Natural killer cell treated with Interleukin-12 subunit alpha and Interleukin-12 subunit beta and Interleukin-15 and Interleukin-18, amount 100 ng/mL, for 72 hours (primary cell): ENCODE data around the gene MAX. TPM values are rescaled to one million over a fixed set of nuclear protein-coding genes. Genes with fewer than 3 reads are reported as not detected.
"Not testable (repeated sequence)": the region's sequence is repeated elsewhere in the genome, so short reads cannot be mapped to it uniquely, and the experiment has no call there.

Experiments used
- ATAC-seq, 2 donors: fragments of 150-1000 bp; cut with Tn5 transposase in 1 of 2; sonication (Bioruptor Pico), chemical (Tn5 transposase) in 1 of 2; 2 replicates each; pipeline ENCODE4 v1.10.0; 2021
- DNase-seq: peaks from one replicate; pipeline ENCODE4 v3.0.0; 2022; ENCODE audit warnings: low spot score
- H3K27ac Mint-ChIP-seq, 2 donors: 1 replicate in 1 of 2; 2 replicates in 1 of 2; pipeline ENCODE4 v1.8.0; 2022; ENCODE audit warnings: mixed read lengths in 2 of 2, mild to moderate bottlenecking in 1 of 2, moderate library complexity in 1 of 2
- H3K27me3 Mint-ChIP-seq, 2 donors: 1 replicate in 1 of 2; 2 replicates in 1 of 2; pipeline ENCODE4 v1.8.0; 2022; ENCODE audit warnings: mixed read lengths in 2 of 2
- H3K36me3 Mint-ChIP-seq: one replicate; pipeline ENCODE4 v1.8.0; 2022; ENCODE audit warnings: mixed read lengths
- H3K4me1 Mint-ChIP-seq, 2 donors: 1 replicate in 1 of 2; 2 replicates in 1 of 2; pipeline ENCODE4 v1.8.0; 2022; ENCODE audit warnings: low read depth in 2 of 2, mixed read lengths in 2 of 2, mild to moderate bottlenecking in 1 of 2
- H3K4me3 Mint-ChIP-seq: one replicate; pipeline ENCODE4 v1.8.0; 2022; ENCODE audit warnings: mixed read lengths
- H3K9me3 Mint-ChIP-seq: 2 replicates; pipeline ENCODE4 v1.8.0; 2022; ENCODE audit warnings: mixed read lengths
- total RNA-seq, 2 donors: library from RNA; stranded (reverse); gene quantifications; one replicate each; pipeline ENCODE4 v1.2.3, GENCODE V29; 2022

The MAX gene
- total RNA-seq, 2 donors from 2014 or later, result 167 to 171 TPM

DNA sequence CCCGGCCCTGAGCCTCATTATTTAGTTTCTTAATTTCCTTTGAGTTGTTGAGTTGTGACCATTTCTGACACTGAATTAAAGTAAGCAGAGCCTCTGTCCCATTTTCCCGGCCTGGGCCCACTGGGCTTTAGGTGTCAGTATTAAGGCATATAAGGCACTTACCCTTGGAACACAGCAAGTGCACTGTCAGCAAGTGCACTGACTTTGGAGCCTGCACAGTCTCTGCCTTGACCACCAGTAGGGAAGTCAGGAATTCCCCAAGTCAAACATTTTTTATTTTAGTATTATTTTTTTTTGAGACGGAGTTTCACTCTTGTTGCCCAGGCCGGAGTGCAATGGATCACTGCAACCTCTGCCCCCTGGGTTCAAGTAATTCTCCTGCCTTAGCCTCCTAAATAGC lies 56.6 kb downstream of the MAX start:
- no peak for DNase-seq
- Mint-ChIP-seq H3K4me3 (no peak overlapping the region), H3K9me3 (no peaks in the 10 kb centered on the region), H3K27me3 (no peaks in the 10 kb centered on the region), H3K4me1 (peaks cover 27 to 32% of the 10 kb centered on the region in 2 donors), H3K36me3 (peaks cover 5% of the 10 kb centered on the region), H3K27ac (peak overlapping the region in 1 of 2 donors; percentile 71)
- no peak for ATAC-seq

DNA sequence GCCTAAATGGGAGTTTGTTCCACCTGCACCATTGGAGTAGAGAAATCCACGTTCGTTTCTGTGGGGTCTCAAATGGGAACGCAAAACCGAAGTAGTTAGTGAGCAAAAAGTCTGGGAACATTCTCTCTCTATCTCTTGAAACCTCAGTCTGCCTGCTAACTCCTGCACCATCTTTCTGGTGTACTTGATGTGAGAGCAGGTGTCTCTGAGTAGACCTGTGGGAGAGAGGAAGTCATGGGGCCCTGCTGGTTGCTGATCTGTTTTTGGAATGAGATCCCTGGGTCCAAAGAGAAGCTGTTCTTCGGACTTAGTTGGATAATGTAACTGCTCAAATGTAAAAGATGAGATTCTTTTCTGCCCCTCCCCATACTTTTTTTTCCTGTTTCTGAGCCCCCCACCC lies 57.3 kb downstream of the MAX start:
- Mint-ChIP-seq H3K4me3 (peak overlapping the region; percentile 70), H3K27ac (peak overlapping the region; percentile 78 to 90), H3K4me1 (peaks cover 27 to 32% of the 10 kb centered on the region in 2 donors), H3K27me3 (no peaks in the 10 kb centered on the region), H3K9me3 (no peaks in the 10 kb centered on the region), H3K36me3 (peaks cover 5% of the 10 kb centered on the region)
- no peak for DNase-seq
- ATAC-seq, result no peak

DNA sequence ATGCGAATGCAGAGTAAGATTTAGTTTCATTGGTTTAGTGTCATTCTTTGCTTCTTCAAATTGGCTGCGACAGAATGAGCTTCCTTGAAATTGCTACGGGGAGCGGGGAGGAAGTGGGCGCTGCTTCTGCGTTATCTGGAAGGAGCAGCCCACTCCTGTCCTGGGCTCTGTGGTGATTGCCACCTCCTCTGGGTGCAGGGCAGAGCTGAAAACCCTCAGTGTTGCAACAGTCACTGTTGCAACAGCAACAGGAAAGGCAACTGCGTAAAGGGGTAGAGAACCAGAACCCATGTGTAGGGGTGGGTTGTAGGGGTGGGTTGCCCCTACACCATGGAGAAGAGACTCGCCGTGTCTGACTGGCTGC lies 57.7 kb downstream of the MAX start:
- peak overlapping the region; percentile 70 for H3K4me3 Mint-ChIP-seq
- H3K4me1 Mint-ChIP-seq, result peaks cover 27 to 32% of the 10 kb centered on the region in 2 donors
- no peaks in the 10 kb centered on the region for H3K27me3 Mint-ChIP-seq
- peak overlapping the region; percentile 78 to 90 for H3K27ac Mint-ChIP-seq
- peaks cover 5% of the 10 kb centered on the region for H3K36me3 Mint-ChIP-seq
- no peaks in the 10 kb centered on the region for H3K9me3 Mint-ChIP-seq
- DNase-seq, result peak; percentile 79
- peak; percentile 90 to 96 for ATAC-seq

DNA sequence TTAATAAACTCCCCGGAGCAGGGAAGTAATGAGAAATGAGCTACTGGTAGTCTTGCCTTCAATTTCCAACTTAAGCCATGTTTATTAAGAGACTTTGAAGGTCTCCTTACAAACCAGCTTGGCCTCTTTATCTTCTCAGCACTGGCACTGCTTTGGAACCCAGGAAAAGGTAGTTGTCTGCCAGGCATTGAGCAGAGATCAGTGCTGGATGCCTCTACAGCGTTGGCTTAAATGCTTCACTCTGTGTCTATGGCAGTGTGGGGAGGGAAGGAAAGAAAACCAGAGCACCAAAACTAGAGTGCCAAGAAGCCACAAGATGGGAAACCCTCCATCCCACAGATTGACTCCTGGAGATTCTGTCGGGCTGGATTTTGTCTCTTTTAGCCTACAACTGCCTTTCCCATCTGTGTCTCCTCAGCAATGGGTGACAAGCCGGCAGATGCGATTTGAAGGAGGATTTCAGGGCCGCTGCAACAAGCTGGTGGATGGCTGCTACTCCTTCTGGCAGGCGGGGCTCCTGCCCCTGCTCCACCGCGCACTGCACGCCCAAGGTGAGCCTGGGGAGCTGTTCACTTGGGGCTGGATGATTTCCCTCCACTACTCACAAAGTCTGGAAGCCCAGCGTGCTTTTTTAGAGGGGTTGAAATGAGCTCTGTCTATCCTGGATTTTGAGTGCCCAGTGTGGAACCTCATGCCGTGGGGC lies 58.3 kb downstream of the MAX start:
- Mint-ChIP-seq H3K4me3 (peak overlapping the region; percentile 70), H3K9me3 (no peaks in the 10 kb centered on the region), H3K4me1 (peaks cover 27 to 32% of the 10 kb centered on the region in 2 donors), H3K27ac (peak overlapping the region; percentile 78 to 90), H3K27me3 (no peaks in the 10 kb centered on the region), H3K36me3 (peaks cover 5% of the 10 kb centered on the region)
- DNase-seq, result no peak
- no peak for ATAC-seq

DNA sequence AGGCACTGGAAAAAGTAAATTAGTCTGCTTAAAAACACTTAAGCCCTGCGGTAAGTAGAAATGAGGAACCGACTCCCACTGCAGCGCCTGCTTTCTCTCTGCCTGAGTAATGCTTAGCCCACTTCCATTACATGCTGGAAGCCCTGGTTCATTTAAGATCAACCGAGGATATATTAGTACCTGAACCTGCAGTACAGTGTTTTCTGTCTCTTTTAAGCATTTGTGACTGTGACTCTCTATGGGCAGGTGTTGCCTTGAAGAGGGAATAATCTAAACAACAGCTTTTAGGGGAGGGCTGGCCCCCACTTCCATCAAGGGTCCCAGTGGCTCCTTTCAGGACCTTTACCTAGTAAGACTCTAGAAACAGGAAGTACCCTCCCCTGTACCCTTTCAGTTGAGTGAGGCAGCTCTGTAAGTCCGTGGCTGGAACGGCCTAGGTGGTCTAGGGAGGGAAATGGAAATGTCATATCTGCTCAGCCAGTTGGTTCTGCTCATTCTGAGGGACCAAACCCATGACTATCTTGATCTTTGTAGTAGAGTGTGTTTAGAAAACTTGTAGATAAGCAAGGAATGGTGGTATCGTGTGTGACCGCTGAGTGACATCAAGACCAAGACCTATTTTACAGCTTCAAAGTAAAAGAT lies 59.5 kb downstream of the MAX start:
- DNase-seq (no peak), ATAC-seq (peak in 1 of 2 donors; percentile 45)
- Mint-ChIP-seq H3K27me3 (no peaks in the 10 kb centered on the region), H3K9me3 (no peaks in the 10 kb centered on the region), H3K36me3 (peaks cover 5% of the 10 kb centered on the region), H3K27ac (peak overlapping the region; percentile 59 to 78), H3K4me3 (peak overlapping the region; percentile 20), H3K4me1 (peaks cover 26 to 32% of the 10 kb centered on the region in 2 donors)

DNA sequence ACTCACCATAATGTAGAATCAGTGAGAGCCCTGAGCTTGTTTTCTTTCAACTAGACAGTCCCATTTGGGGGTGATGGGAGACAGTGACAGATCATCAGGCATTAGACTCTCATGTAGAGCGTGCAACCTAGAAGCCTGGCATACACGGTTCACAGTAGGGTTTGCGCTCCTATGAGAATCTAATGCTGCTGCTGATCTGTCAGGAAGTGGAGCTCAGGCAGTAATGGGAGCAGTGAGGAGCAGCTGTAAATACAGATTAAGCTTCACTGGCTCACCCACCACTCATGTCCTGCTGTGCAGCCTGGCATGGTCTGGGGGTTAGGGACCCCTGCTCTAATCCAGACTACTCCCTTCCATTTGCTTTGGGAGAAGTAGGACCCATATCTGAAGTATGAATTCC lies 60.0 kb downstream of the MAX start:
- DNase-seq (no peak), ATAC-seq (no peak)
- peaks cover 20 to 26% of the 10 kb centered on the region in 2 donors for H3K4me1 Mint-ChIP-seq
- no peaks in the 10 kb centered on the region for H3K27me3 Mint-ChIP-seq
- H3K27ac Mint-ChIP-seq, result peak overlapping the region in 1 of 2 donors; percentile 78
- no peaks in the 10 kb centered on the region for H3K9me3 Mint-ChIP-seq
- peaks cover under 1% of the 10 kb centered on the region for H3K36me3 Mint-ChIP-seq
- no peak overlapping the region for H3K4me3 Mint-ChIP-seq

DNA sequence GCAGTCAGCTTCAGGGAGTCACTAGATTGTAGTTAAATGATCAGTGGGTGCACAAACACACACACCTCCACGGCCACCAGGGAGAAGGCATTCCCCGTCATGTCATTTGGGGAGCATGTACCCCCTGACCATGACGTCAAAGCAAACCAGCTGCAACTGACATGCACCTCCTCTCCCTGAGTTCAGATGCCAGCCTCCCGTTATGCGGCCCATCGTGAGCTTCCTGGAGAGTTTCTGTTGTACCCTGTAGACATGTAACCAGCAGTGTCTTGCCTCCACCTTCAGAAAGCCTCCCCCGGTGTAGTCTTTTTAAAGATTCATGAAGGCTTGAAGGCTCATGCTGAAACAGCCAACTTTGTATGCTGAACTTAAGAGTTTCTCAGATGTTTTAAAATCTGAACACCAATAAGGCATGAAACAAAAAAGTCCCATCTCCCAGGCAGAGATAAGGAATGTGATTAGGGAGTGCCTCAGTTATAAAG lies 60.8 kb downstream of the MAX start:
- H3K27ac Mint-ChIP-seq, result peak overlapping the region; percentile 7 to 45
- DNase-seq (no peak), ATAC-seq (no peak)
- no peaks in the 10 kb centered on the region for H3K9me3 Mint-ChIP-seq
- peaks cover 14 to 22% of the 10 kb centered on the region in 2 donors for H3K4me1 Mint-ChIP-seq
- no peaks in the 10 kb centered on the region for H3K36me3 Mint-ChIP-seq
- H3K4me3 Mint-ChIP-seq, result no peak overlapping the region
- H3K27me3 Mint-ChIP-seq, result no peaks in the 10 kb centered on the region

DNA sequence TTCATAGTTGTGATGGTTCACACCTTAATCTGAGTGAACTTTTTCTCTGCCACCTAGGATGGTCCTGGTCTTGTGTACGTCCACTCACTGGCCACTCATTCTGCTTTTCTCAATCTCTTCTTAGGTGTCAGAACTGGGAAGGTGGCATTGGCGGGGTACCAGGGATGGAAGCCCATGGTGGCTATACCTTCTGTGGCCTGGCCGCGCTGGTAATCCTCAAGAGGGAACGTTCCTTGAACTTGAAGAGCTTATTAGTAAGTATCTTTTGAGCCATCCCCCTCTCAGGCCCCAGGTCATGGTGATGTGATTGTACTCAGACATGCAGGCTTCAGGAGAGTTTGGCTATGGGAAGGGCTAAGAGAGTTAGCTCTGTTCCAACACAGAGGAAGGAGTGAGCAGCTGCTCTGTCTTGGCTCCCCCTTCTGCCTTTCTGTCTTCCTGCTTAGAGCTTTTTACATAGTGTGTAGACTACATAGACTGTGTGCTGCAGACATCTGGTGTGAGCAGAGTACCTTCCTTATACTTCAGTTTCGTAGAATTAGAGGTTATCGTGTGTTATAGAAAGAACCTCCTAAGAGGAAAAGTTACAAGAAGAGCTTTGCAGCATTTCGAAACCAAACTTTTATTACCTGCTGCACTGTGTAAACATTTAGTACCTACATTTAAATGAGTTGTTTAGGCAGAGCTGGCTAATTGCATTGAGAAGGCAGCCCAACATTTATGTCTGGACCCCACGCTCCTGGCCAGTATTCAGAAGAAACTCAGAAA lies 61.5 kb downstream of the MAX start:
- Mint-ChIP-seq H3K27ac (peak overlapping the region; percentile 7 to 45), H3K4me3 (no peak overlapping the region)

DNA sequence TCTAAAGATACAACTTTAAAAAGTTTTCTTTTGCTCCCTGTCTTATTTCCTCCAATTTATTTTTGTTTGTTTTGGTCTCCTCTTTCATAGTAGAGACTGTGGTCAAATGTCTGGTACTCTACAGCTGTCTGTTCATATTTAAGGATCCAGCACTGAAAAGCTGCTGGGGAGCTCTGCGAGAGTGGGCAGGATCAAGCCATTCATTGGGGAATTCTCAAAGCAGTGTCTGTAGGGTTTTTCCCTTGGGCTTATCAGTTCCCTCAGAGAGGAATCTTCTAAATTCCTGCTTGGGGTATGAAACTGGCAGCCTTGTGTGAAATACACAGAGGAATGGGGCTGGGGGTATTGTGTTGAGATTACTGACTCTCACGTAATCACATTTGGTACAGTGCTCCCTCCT lies 63.4 kb downstream of the MAX start:
- no peaks in the 10 kb centered on the region for H3K27me3 Mint-ChIP-seq
- no peak for ATAC-seq
- H3K36me3 Mint-ChIP-seq, result no peaks in the 10 kb centered on the region
- no peak overlapping the region for H3K27ac Mint-ChIP-seq
- H3K4me1 Mint-ChIP-seq, result peaks cover 3 to 9% of the 10 kb centered on the region in 2 donors
- H3K9me3 Mint-ChIP-seq, result no peaks in the 10 kb centered on the region
- H3K4me3 Mint-ChIP-seq, result no peak overlapping the region
- DNase-seq, result no peak

More for the DNA sequence above, 61.5 kb downstream of the MAX start:
- H3K27me3 Mint-ChIP-seq, result no peaks in the 10 kb centered on the region
- DNase-seq, result no peak
- no peaks in the 10 kb centered on the region for H3K36me3 Mint-ChIP-seq
- ATAC-seq, result no peak
- H3K4me1 Mint-ChIP-seq, result peaks cover 11 to 21% of the 10 kb centered on the region in 2 donors
- H3K9me3 Mint-ChIP-seq, result no peaks in the 10 kb centered on the region

DNA sequence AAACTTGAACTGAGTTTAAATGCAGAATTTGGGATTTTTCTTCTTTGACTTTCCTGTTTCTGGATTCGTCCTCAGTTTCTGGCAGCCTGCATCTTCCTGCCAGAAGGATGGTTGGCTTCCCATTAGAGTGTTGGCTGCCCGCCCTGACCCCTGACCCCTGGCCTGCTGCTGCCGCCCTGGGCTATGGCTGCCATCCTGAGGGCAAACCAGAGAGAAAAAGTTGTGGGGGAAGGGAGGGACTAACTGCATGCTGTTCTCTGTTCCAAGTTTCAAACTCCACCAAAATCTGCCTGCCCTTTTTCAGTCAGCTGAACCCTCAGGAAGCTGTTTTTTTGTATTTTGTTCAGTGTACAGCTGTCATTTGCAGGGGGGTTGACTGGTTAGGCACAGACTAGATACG lies 67.3 kb downstream of the MAX start:
- H3K27ac Mint-ChIP-seq, result no peak overlapping the region
- H3K27me3 Mint-ChIP-seq, result no peaks in the 10 kb centered on the region
- peaks cover 10% of the 10 kb centered on the region for H3K36me3 Mint-ChIP-seq
- H3K4me3 Mint-ChIP-seq, result no peak overlapping the region
- H3K9me3 Mint-ChIP-seq, result no peaks in the 10 kb centered on the region
- DNase-seq (no peak), ATAC-seq (no peak)
- H3K4me1 Mint-ChIP-seq, result no peaks in the 10 kb centered on the region

DNA sequence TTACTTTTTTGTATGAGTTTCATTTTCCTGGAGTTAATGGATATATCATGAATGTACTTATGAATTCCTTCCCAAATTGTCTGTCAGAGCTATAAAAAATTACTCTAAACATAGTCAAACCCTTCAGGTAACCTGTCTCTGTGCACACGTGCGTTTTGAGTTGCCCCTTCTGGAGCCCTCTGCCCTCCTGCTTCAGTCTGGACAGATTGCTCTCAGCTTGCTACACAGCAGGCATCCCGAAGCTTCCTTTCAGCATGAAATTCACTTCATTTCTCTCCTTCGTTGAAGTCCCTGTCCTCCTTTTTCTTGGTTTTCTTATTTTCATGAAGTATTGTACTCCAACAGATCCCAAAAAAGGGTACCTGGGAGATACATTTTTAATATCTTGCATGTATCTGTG lies 68.3 kb downstream of the MAX start:
- Mint-ChIP-seq H3K36me3 (peaks cover 10% of the 10 kb centered on the region), H3K27ac (peak overlapping the region in 1 of 2 donors; percentile 26), H3K4me1 (no peaks in the 10 kb centered on the region), H3K27me3 (no peaks in the 10 kb centered on the region), H3K9me3 (no peaks in the 10 kb centered on the region), H3K4me3 (no peak overlapping the region)
- ATAC-seq (no peak), DNase-seq (no peak)

DNA sequence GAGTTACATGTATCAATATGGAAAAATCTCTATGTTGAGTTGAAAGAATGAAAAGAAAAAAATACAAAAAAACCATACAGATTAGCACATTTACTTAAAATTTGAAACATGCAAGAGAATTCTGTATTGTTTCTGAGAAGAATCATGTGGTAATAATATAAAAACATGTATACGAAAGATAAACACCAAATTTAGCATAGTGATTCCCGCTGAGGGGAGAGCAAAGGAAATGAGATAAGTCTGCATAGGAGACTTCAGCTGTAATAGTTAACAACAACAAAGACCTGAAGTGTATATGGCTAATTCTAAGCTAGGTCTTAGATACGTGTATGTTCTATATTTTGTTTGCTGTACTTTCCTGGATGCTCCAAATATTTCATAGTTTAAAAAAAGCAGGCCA lies 69.1 kb downstream of the MAX start:
- Mint-ChIP-seq H3K27ac (no peak overlapping the region), H3K27me3 (no peaks in the 10 kb centered on the region), H3K4me1 (no peaks in the 10 kb centered on the region), H3K36me3 (peaks cover 10% of the 10 kb centered on the region), H3K4me3 (no peak overlapping the region), H3K9me3 (no peaks in the 10 kb centered on the region)
- DNase-seq (no peak), ATAC-seq (no peak)

DNA sequence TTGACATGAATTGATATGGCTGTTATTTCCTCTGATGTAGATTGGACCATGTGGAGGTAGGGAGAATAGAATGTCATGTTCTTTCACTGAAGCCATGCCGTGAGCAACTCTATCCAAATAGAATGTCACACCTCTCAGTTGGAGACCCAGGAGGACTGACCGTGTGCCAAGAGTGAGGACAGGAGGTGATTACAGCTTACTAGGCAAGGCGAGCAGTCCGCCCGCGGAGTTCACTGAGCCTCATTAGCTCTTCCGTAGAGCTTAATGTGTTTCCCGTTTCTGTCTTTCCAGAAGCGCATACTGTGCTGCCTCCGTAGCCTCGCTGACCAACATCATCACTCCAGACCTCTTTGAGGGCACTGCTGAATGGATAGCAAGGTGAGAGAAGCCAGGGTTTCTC lies 70.0 kb downstream of the MAX start:
- Mint-ChIP-seq H3K27me3 (no peaks in the 10 kb centered on the region), H3K4me1 (no peaks in the 10 kb centered on the region), H3K36me3 (peaks cover 10% of the 10 kb centered on the region), H3K4me3 (no peak overlapping the region), H3K27ac (no peak overlapping the region), H3K9me3 (no peaks in the 10 kb centered on the region)
- ATAC-seq (no peak), DNase-seq (no peak)

DNA sequence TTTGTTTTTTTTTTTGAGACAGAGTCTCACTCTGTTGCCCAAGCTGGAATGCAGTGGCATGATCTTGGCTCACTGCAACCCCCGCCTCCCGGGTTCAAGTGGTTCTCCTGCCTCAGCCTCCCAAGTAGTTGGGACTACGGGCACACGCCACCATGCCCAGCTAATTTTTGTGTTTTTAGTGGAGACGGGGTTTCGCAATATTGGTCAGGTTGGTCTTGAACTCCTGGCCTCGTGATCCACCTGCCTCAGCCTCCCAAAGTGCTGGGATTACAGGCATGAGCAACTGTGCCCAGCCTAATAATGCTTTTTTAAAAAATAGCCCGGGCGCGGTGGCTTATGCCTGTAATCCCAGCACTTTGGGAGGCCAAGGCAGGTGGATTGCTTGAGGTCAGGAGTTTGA lies 71.0 kb downstream of the MAX start:
- not testable (repeated sequence) for DNase-seq, ATAC-seq, H3K9me3 Mint-ChIP-seq, H3K4me1 Mint-ChIP-seq, H3K27me3 Mint-ChIP-seq, H3K4me3 Mint-ChIP-seq
- Mint-ChIP-seq H3K27ac (peak overlapping the region in 1 of 2 donors; percentile 72), H3K36me3 (peaks cover 16% of the 10 kb centered on the region)
